OCI-LY1 (cell line): ENCODE measurements around the gene CDK11B.

Experiments
- H2AFZ ChIP-seq: fragments of 200-600 bp; sonication (generic), shearing (Covaris generic); 2 replicates; pipeline ENCODE4 v1.6.0; 2014; ENCODE audit warnings: antibody characterized with exemption, mild to moderate bottlenecking, low read length
- H3F3A ChIP-seq: fragments of 200-600 bp; sonication (generic), shearing (Covaris generic); 2 replicates; pipeline ENCODE4 v1.6.0; 2014; ENCODE audit warnings: mild to moderate bottlenecking, antibody characterized with exemption, low read length, moderate library complexity; ENCODE audit not compliant: insufficient read depth
- H3K27ac ChIP-seq: fragments of 200-600 bp; sonication (generic); 2 replicates; pipeline ENCODE4 v1.5.1; 2014; ENCODE audit warnings: low read length, mixed run types, mild to moderate bottlenecking, low read depth; ENCODE audit not compliant: poor library complexity, severe bottlenecking
- H3K27me3 ChIP-seq: fragments of 200-600 bp; sonication (generic); 2 replicates; pipeline ENCODE4 v1.6.0; 2014; ENCODE audit warnings: antibody characterized with exemption, mild to moderate bottlenecking, low read length, moderate library complexity; ENCODE audit not compliant: insufficient read depth
- H3K36me3 ChIP-seq: fragments of 200-600 bp; sonication (generic); 2 replicates; pipeline ENCODE4 v1.6.1; 2014; ENCODE audit warnings: mild to moderate bottlenecking, antibody characterized with exemption, low read length, moderate library complexity, mixed read lengths; ENCODE audit not compliant: insufficient read depth
- H3K4me1 ChIP-seq: fragments of 200-600 bp; sonication (generic); 2 replicates; pipeline ENCODE4 v1.5.1; 2014; ENCODE audit warnings: mild to moderate bottlenecking, low read length, moderate library complexity; ENCODE audit not compliant: insufficient read depth, severe bottlenecking
- H3K4me2 ChIP-seq: fragments of 200-600 bp; sonication (generic), shearing (Covaris generic); 2 replicates; pipeline ENCODE4 v1.6.1; 2014; ENCODE audit warnings: low read length
- H3K4me3 ChIP-seq: fragments of 200-600 bp; sonication (generic); 2 replicates; pipeline ENCODE4 v1.5.1; 2014; ENCODE audit warnings: low read length, low read depth, mild to moderate bottlenecking, mixed read lengths; ENCODE audit not compliant: poor library complexity, severe bottlenecking
- H3K79me2 ChIP-seq: fragments of 200-600 bp; shearing (Covaris generic); 2 replicates; pipeline ENCODE4 v1.6.1; 2016; ENCODE audit warnings: mixed run types, low read length, mixed read lengths; ENCODE audit not compliant: insufficient read depth
- H3K9ac ChIP-seq: fragments of 200-600 bp; sonication (generic), shearing (Covaris generic); 2 replicates; pipeline ENCODE4 v1.6.1; 2014; ENCODE audit warnings: mild to moderate bottlenecking, low read length, mixed read lengths
- H3K9me2 ChIP-seq: fragments of 200-600 bp; sonication (generic), shearing (Covaris generic); 2 replicates; pipeline ENCODE4 v1.6.1; 2014; ENCODE audit warnings: low read depth, mild to moderate bottlenecking, low read length, mixed read lengths
- H3K9me3 ChIP-seq: fragments of 200-600 bp; shearing (Covaris generic); 2 replicates; pipeline ENCODE4 v1.6.1; 2014; ENCODE audit warnings: low read length, mixed read lengths
- H4K20me1 ChIP-seq: fragments of 200-600 bp; sonication (generic), shearing (Covaris generic); 2 replicates; pipeline ENCODE4 v1.6.0; 2016; ENCODE audit warnings: mild to moderate bottlenecking, low read length; ENCODE audit not compliant: insufficient read depth
- EZH2 ChIP-seq: fragments of 200-600 bp; sonication (generic), shearing (Covaris generic); IDR thresholded peaks from 2 replicates; pipeline ENCODE4 v1.8.0; 2017; ENCODE audit warnings: borderline replicate concordance, mixed run types, mild to moderate bottlenecking, antibody characterized with exemption, low read length, moderate library complexity, mixed read lengths
- TF ChIP-seq, protein P1 (sequence below): fragments of 200-600 bp; sonication (generic), shearing (Covaris generic); IDR thresholded peaks from 2 replicates; pipeline ENCODE4 v1.5.1; 2017; ENCODE audit warnings: mild to moderate bottlenecking, antibody characterized with exemption, low read length, moderate library complexity, mixed read lengths

Gene CDK11B

DNA sequence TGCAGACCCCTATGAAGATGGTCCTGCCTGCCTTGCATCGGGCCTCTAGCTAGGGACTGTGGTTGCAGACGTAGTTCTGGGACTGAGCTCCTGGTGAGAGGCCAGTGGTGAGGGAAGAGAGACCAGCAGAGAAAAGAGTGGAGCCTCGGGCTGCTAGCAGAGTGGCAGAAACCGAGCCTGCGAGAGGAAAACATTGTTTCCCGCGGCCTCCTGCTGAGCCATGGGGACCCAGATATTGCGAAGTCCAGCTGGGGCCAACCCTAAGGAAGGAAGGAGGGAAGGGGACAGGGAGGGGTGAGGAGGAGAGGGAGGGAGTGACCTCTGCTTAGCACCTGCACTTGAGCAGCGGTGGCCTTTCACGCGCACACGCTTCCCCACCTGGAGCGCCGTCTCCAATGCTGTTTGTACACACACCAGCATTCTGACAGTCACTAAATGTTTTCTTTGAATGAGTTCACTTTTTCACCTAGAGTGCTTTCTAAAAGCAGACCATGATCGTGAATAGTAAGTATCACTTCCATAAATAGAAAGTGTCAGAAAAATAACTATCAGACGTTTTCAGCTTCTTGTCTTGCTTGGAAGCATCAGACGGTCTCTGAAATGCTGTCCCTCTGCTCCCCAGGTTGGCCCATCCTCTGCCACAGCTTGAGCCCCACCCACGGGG, 56.4 kb downstream of the CDK11B start:
- no peak overlapping the region for H2AFZ ChIP-seq
- no peak overlapping the region for H3K4me3 ChIP-seq
- no peaks in the 10 kb centered on the region for H3K9me2 ChIP-seq
- H3K4me1 ChIP-seq, result peaks cover 9% of the 10 kb centered on the region
- no peaks in the 10 kb centered on the region for H4K20me1 ChIP-seq
- no peaks in the 10 kb centered on the region for H3K27me3 ChIP-seq
- no peaks in the 10 kb centered on the region for H3K36me3 ChIP-seq
- no peak overlapping the region for H3K27ac ChIP-seq
- no peaks in the 10 kb centered on the region for H3F3A ChIP-seq
- H3K4me2 ChIP-seq, result no peak overlapping the region
- no peaks in the 10 kb centered on the region for H3K79me2 ChIP-seq
- TF ChIP-seq EZH2, result no peak
- TF ChIP-seq, protein P1, sequence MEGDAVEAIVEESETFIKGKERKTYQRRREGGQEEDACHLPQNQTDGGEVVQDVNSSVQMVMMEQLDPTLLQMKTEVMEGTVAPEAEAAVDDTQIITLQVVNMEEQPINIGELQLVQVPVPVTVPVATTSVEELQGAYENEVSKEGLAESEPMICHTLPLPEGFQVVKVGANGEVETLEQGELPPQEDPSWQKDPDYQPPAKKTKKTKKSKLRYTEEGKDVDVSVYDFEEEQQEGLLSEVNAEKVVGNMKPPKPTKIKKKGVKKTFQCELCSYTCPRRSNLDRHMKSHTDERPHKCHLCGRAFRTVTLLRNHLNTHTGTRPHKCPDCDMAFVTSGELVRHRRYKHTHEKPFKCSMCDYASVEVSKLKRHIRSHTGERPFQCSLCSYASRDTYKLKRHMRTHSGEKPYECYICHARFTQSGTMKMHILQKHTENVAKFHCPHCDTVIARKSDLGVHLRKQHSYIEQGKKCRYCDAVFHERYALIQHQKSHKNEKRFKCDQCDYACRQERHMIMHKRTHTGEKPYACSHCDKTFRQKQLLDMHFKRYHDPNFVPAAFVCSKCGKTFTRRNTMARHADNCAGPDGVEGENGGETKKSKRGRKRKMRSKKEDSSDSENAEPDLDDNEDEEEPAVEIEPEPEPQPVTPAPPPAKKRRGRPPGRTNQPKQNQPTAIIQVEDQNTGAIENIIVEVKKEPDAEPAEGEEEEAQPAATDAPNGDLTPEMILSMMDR, result no peak
- H3K9me3 ChIP-seq, result no peaks in the 10 kb centered on the region
- H3K9ac ChIP-seq, result no peak overlapping the region

DNA sequence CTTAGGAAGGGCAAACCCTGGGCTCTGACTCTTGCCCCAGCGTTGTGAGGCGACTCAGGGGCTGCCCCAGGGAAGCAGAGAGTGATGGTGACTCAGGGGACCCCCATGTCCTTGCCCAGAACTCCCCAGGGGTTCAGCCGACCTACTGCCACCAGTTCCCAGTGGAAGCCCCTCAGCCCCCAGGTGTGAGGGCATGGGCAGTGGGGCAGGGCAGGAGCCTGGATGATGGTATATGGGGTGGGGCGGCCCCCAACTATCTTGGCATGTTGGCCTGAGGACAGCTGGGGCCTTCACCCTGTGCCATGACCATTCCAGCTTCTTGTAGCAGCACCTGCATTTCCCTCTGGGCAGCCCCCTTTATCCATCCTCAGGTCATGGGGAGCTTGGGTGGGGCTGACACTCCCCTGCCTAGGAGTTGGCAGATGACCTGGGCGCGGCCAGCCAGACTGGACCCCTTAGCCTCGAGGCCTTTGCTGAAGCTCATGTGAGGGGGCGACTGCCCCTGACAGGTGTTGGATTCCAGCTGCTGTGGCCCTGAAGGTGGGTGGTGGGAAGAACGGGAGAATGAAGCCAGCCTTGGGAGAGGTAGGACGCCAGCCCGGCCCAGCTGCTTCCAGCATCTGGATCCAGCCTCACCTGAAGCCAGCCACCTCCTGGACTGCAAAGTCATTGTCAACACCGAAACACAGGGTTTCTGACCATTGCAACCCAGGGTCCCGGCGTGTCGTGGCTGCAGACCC, 57.1 kb downstream of the CDK11B start:
- Histone ChIP-seq H4K20me1 (no peaks in the 10 kb centered on the region), H3K27ac (no peak overlapping the region), H3K27me3 (no peaks in the 10 kb centered on the region), H3K9me2 (no peaks in the 10 kb centered on the region), H3K4me3 (no peak overlapping the region), H3K4me2 (no peak overlapping the region), H3K36me3 (no peaks in the 10 kb centered on the region), H3F3A (no peaks in the 10 kb centered on the region), H3K9me3 (no peaks in the 10 kb centered on the region), H2AFZ (no peak overlapping the region), H3K9ac (no peak overlapping the region), H3K79me2 (no peaks in the 10 kb centered on the region), H3K4me1 (peaks cover 3% of the 10 kb centered on the region)
- TF ChIP-seq, protein P1, result no peak
- no peak for TF ChIP-seq EZH2

DNA sequence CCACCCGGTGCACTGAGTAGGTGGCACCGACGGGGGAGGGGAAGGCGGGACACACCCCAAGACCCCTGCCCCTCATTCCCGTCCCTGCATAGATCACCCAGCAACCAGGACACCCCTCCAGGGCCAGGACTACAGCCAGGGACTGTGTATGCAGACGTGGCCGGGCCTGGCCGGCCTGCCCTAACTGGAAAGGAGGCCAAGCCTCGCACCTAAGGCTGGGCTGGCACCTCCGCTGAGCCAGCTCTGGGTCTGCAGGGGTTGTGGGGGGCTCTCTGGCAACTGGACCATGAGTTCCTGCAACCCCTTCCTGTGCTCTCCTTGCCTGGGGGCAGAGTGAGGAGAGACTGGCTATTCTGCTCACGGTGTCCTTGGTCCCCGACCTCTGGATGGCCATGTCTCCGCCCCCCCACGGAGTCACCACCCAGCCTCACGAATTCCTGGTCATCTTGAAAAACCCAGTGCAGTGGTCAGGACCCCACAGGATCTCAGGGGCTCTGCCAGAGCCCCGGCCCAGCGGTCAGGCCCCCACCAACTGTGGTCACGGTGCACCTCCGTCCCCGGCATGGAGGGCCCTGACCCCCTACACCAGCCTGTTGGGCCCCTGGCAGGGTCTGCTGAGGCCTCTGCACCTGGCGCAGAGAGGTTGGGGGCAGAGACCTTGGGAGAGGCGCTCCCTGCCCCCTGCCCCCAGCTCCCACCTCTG, 57.8 kb downstream of the CDK11B start:
- no peak overlapping the region for H3K4me2 ChIP-seq
- H3F3A ChIP-seq, result no peaks in the 10 kb centered on the region
- TF ChIP-seq EZH2, result no peak
- TF ChIP-seq, protein P1, result no peak
- no peaks in the 10 kb centered on the region for H3K9me3 ChIP-seq
- H4K20me1 ChIP-seq, result no peaks in the 10 kb centered on the region
- H3K4me3 ChIP-seq, result no peak overlapping the region
- no peaks in the 10 kb centered on the region for H3K9me2 ChIP-seq
- no peaks in the 10 kb centered on the region for H3K27me3 ChIP-seq
- no peaks in the 10 kb centered on the region for H3K36me3 ChIP-seq
- no peak overlapping the region for H3K9ac ChIP-seq
- no peak overlapping the region for H3K27ac ChIP-seq
- H3K79me2 ChIP-seq, result no peaks in the 10 kb centered on the region
- no peak overlapping the region for H2AFZ ChIP-seq
- H3K4me1 ChIP-seq, result no peaks in the 10 kb centered on the region
